ENCODE measurements around the gene IFRD1.
A peak's percentile ranks its signal among the peaks of the same experiment; 100 is the strongest.

The IFRD1 gene

DNA sequence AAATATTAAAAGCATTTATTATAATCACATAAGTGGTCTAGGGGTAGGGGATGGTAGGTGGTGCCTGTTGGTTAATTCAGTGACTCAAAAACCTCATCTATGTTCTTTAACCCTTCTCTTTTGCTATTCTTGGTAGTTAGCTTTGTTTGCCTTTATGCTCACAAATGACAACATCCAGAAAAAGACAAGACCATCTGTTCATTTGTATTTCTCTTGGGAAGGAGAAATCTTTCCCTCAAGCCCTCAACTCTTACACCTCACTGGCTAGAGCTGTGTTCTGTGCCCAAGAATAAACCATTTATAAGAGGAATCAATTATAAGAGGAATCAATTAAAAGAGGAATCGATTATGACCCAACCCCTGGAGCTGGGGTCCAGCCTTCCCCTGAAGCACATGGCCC is 10.8 kb upstream of the IFRD1 start:
- Histone ChIP-seq H3K4me2 (no peak overlapping the region), H3K27ac (no peak overlapping the region), H3K4me3 (no peak overlapping the region), H3K4me1 (no peaks in the 10 kb centered on the region), H4K20me1 (no peaks in the 10 kb centered on the region), H3K9ac (no peak overlapping the region), H3K36me3 (no peaks in the 10 kb centered on the region), H3K9me3 (no peaks in the 10 kb centered on the region), H3K27me3 (no peaks in the 10 kb centered on the region)
- no peak for TF ChIP-seq Cebpa-rat (IDR thresholded peaks at IDR 0.05)

- Histone ChIP-seq H3K9ac (no peak overlapping the region), H3K27me3 (no peaks in the 10 kb centered on the region), H3K27ac (no peak overlapping the region), H3K4me3 (no peak overlapping the region), H4K20me1 (no peaks in the 10 kb centered on the region), H3K9me3 (no peaks in the 10 kb centered on the region), H3K4me1 (no peaks in the 10 kb centered on the region), H3K4me2 (no peak overlapping the region), H3K36me3 (no peaks in the 10 kb centered on the region)
- TF ChIP-seq Cebpa-rat (IDR thresholded peaks at IDR 0.05) = no peak
These were observed 8.1 kb upstream of the IFRD1 start for GRCh38 chr7:112442210-112442609.

- no peaks in the 10 kb centered on the region for H3K27me3 ChIP-seq
- no peak overlapping the region for H3K9ac ChIP-seq
- H3K4me2 ChIP-seq = no peak overlapping the region
- H3K4me1 ChIP-seq = peaks cover 3% of the 10 kb centered on the region; the same call in 1 of the 2 replicates
- no peaks in the 10 kb centered on the region for H3K9me3 ChIP-seq
- no peak overlapping the region for H3K27ac ChIP-seq
- H3K36me3 ChIP-seq = no peaks in the 10 kb centered on the region
- H4K20me1 ChIP-seq = no peaks in the 10 kb centered on the region
- no peak for TF ChIP-seq Cebpa-rat (IDR thresholded peaks at IDR 0.05)
- H3K4me3 ChIP-seq = no peak overlapping the region
These were observed 5.8 kb upstream of the IFRD1 start for GRCh38 chr7:112444505-112444904.

- no peaks in the 10 kb centered on the region for H4K20me1 ChIP-seq
- H3K4me1 ChIP-seq = peaks cover 6% of the 10 kb centered on the region; the same call in 1 of the 2 replicates
- H3K36me3 ChIP-seq = no peaks in the 10 kb centered on the region
- no peaks in the 10 kb centered on the region for H3K27me3 ChIP-seq
- no peak overlapping the region for H3K27ac ChIP-seq
- TF ChIP-seq Cebpa-rat (IDR thresholded peaks at IDR 0.05) = no peak
- no peaks in the 10 kb centered on the region for H3K9me3 ChIP-seq
- H3K4me3 ChIP-seq = no peak overlapping the region
- no peak overlapping the region for H3K9ac ChIP-seq
- H3K4me2 ChIP-seq = no peak overlapping the region
These were observed 3.8 kb upstream of the IFRD1 start for GRCh38 chr7:112446431-112446830.

- no peak overlapping the region for H3K27ac ChIP-seq
- H3K36me3 ChIP-seq = no peaks in the 10 kb centered on the region
- H4K20me1 ChIP-seq = peaks cover 7% of the 10 kb centered on the region
- H3K27me3 ChIP-seq = no peaks in the 10 kb centered on the region
- H3K9ac ChIP-seq = no peak overlapping the region
- H3K4me3 ChIP-seq = no peak overlapping the region
- no peaks in the 10 kb centered on the region for H3K9me3 ChIP-seq
- no peak overlapping the region for H3K4me2 ChIP-seq
- TF ChIP-seq Cebpa-rat (IDR thresholded peaks at IDR 0.05) = no peak
- H3K4me1 ChIP-seq = peaks cover 14% of the 10 kb centered on the region
These were observed 2.9 kb upstream of the IFRD1 start for GRCh38 chr7:112447406-112447805.

DNA sequence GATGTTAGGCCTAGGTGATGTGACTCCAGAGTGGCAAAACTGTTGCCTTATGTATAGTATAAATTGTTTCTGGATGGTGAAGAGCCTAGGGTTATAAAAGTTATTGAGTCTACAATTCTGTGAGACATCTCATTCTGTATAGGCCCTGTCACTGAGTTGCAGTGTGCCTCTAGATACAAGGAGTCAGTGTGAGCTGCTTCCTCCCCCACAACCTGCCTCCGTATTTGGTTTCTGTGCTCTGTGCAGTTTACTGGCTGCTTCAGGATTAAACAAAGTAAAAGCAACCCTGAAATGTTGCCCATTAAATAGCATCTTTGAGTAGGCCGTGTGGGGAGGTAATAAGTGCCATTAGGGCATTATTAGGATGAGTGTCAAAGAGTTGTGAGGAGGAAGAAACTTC is 1.9 kb upstream of the IFRD1 start:
- H3K27me3 ChIP-seq = no peaks in the 10 kb centered on the region
- no peaks in the 10 kb centered on the region for H3K9me3 ChIP-seq
- no peaks in the 10 kb centered on the region for H3K36me3 ChIP-seq
- H4K20me1 ChIP-seq = peaks cover 17% of the 10 kb centered on the region
- no peak overlapping the region for H3K4me2 ChIP-seq
- peaks cover 24% of the 10 kb centered on the region for H3K4me1 ChIP-seq
- H3K27ac ChIP-seq = no peak overlapping the region
- TF ChIP-seq Cebpa-rat (IDR thresholded peaks at IDR 0.05) = no peak
- no peak overlapping the region for H3K4me3 ChIP-seq
- H3K9ac ChIP-seq = no peak overlapping the region

- Histone ChIP-seq H4K20me1 (peaks cover 22% of the 10 kb centered on the region), H3K36me3 (no peaks in the 10 kb centered on the region), H3K27ac (no peak overlapping the region), H3K4me3 (no peak overlapping the region), H3K9me3 (no peaks in the 10 kb centered on the region), H3K4me1 (peaks cover 29% of the 10 kb centered on the region), H3K4me2 (no peak overlapping the region), H3K27me3 (no peaks in the 10 kb centered on the region), H3K9ac (no peak overlapping the region)
- no peak for TF ChIP-seq Cebpa-rat (IDR thresholded peaks at IDR 0.05)
These were observed 1.4 kb upstream of the IFRD1 start for GRCh38 chr7:112448891-112449290.

- H3K9ac ChIP-seq = 0 out of 2 replicates have a peak overlapping the region, but pooled peaks have one; percentile 95
- H3K36me3 ChIP-seq = no peaks in the 10 kb centered on the region
- H3K27me3 ChIP-seq = no peaks in the 10 kb centered on the region
- H3K4me3 ChIP-seq = peak overlapping the region; percentile 96
- peaks cover 27% of the 10 kb centered on the region for H4K20me1 ChIP-seq
- H3K27ac ChIP-seq = no peak overlapping the region
- H3K4me1 ChIP-seq = peaks cover 33% of the 10 kb centered on the region
- H3K4me2 ChIP-seq = peak overlapping the region; percentile 75
- no peaks in the 10 kb centered on the region for H3K9me3 ChIP-seq
- TF ChIP-seq Cebpa-rat (IDR thresholded peaks at IDR 0.05) = no peak
These were observed 907 bp upstream of the IFRD1 start for GRCh38 chr7:112449353-112449752.

DNA sequence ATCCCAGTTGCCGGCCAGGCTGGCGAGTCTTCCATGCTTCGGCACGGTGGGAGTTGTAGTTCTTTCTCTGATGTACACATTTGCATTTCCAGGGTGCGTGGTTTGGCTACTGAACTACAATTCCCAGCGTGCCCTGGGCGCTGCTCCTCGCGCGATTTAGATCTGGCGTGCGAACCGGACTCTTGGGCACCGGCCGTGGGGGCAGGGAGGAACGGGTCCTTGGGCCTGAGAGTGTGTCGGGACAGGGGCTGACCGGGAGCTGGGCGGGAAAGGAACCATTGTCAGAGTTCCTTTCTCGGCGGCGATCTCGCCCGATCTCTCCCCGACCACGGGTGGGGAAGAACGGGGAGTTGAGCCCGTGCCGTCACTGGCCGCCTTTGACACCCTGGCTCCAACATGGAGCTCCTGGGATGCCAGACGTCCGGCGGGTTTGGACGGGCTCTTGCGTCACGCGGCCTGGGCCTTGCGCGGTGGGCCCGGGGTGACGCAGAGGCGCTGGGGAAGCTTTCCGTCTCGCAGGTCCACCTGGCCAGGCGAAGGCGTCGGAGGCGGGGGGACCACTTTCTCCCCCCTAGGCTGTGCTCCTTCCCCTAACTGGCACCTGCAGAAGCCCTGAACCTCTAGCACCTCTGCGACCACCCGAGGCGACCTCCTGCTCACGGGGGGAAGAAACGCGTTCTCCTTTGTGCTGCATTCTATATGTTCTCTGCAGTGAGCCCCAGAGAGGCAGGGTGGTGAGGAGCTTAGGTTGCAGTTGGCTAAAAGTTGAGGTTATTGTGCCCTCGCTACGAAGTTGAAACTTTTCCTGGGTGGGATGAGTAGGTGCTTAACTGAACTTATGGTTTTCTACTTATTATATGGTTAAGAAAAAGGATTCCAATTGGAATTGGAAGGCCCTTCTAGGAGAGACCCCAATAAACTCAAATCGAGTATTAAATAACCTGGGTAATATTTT is 824 bp downstream of the IFRD1 start:
- Histone ChIP-seq H4K20me1 (peaks cover 44% of the 10 kb centered on the region), H3K9ac (peak overlapping the region; percentile 95), H3K36me3 (peaks cover 14% of the 10 kb centered on the region; the same call in 1 of the 2 replicates), H3K4me2 (peak overlapping the region; percentile 81), H3K27ac (peak overlapping the region; percentile 89), H3K4me1 (peaks cover 33% of the 10 kb centered on the region), H3K9me3 (no peaks in the 10 kb centered on the region), H3K27me3 (no peaks in the 10 kb centered on the region), H3K4me3 (peak overlapping the region; percentile 96)
- TF ChIP-seq Cebpa-rat (IDR thresholded peaks at IDR 0.05) = no peak

DNA sequence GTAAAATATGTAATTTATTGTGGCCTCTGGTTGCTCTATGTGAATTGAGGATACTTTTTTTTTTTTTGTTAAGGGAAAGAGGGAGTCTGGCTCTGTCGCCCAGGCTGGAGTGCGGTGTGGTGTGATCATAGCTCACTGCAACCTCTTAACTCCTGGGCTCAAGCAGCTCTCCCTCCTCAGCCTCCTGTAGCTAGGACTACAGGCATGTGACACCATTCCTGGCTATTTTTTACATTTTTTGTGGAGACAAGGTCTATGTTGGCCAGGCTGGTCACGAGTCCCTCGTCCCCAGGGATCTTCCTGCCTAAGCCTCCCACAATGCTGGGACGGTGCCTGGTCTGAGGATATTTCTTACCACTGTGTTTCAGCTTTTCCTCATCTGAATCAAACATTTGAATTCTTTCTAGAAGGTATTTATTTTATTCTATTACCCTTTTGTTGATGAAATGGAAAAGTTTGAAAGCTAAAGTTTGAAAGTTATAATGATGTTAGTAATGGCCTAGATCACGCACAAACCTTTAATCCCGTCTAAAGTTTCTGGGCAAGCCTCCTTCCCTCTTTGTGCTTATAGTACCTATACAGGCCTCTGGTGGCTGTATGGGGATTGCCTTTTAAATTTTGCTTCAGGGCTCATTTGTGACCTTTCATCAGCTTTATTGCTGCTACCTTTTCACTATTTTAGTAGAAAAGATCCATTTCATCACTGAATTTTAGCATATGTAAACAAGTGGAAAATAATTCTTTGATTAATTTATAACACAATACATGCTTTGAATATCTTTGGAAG is 2.0 kb downstream of the IFRD1 start:
- H3K36me3 ChIP-seq = peaks cover 22% of the 10 kb centered on the region
- H3K4me2 ChIP-seq = peak overlapping the region; percentile 81
- peaks cover 48% of the 10 kb centered on the region for H4K20me1 ChIP-seq
- H3K27ac ChIP-seq = no peak overlapping the region; the same call in 1 of the 2 replicates
- no peaks in the 10 kb centered on the region for H3K9me3 ChIP-seq
- H3K4me3 ChIP-seq = peak overlapping the region; percentile 96
- H3K27me3 ChIP-seq = no peaks in the 10 kb centered on the region
- H3K9ac ChIP-seq = peak overlapping the region; percentile 95
- no peak for TF ChIP-seq Cebpa-rat (IDR thresholded peaks at IDR 0.05)
- H3K4me1 ChIP-seq = peaks cover 33% of the 10 kb centered on the region

Data from BLaER1 (cell line).